Kidney (tissue), 14 donors: ENCODE data around the gene NELFE. TPM values are rescaled to one million over a fixed set of nuclear protein-coding genes. Genes with fewer than 3 reads are reported as not detected.

Experiments used
- DNase-seq, 5 donors: peaks; one replicate each; pipeline ENCODE4 v3.0.0-alpha.2; 2013 to 2020
- FAIRE-seq: peaks from 2 replicates; lab custom pipeline; 2012; peaks lifted over from hg19 to GRCh38; lab: Jason Lieb, UNC
- H3K27ac ChIP-seq, 2 donors: one replicate each; pipeline ENCODE4 v1.7.0; 2013; ENCODE audit warnings: low read depth in 2 of 2, low read length in 2 of 2, inconsistent platforms in 1 of 2
- H3K27me3 ChIP-seq: one replicate; pipeline ENCODE4 v1.7.1; 2013; ENCODE audit warnings: low read length, inconsistent platforms; ENCODE audit not compliant: control insufficient read depth, insufficient read depth
- H3K36me3 ChIP-seq, 3 donors: one replicate each; pipeline versions ENCODE4 v1.7.0 to v1.7.1; 2013; ENCODE audit warnings: low read length in 3 of 3, control low read depth in 1 of 3, inconsistent platforms in 1 of 3; ENCODE audit not compliant: insufficient read depth in 3 of 3, control insufficient read depth in 2 of 3
- H3K4me1 ChIP-seq, 3 donors: one replicate each; pipeline versions ENCODE4 v1.7.0 to v1.7.1; 2013; ENCODE audit warnings: low read length in 3 of 3, inconsistent platforms in 1 of 3, low read depth in 1 of 3; ENCODE audit not compliant: control insufficient read depth in 2 of 3, insufficient read depth in 2 of 3
- H3K4me3 ChIP-seq, 3 donors: one replicate each; pipeline versions ENCODE4 v1.7.0 to v1.8.1; 2013; ENCODE audit warnings: low read length in 3 of 3, control low read depth in 1 of 3, inconsistent platforms in 1 of 3
- H3K9ac ChIP-seq, 3 donors: one replicate each; pipeline versions ENCODE4 v1.7.0 to v1.7.1; 2013; ENCODE audit warnings: low read length in 3 of 3, control low read depth in 1 of 3, inconsistent platforms in 1 of 3
- H3K9me3 ChIP-seq, 3 donors: one replicate each; pipeline versions ENCODE4 v1.7.0 to v1.7.1; 2013; ENCODE audit warnings: low read length in 3 of 3, control low read depth in 1 of 3, inconsistent platforms in 1 of 3; ENCODE audit not compliant: control insufficient read depth in 2 of 3, insufficient read depth in 1 of 3
- intact Hi-C: fragments of 100-400 bp; cut with DNase I; formaldehyde crosslinking; loops from one replicate; pipeline ENCODE4 v1.11.1; 2022
- polyA plus RNA-seq: library from polyadenylated mRNA; stranded (reverse); fragments of 350-450 nt; fragmentation: Illumina TruSeq; extraction: RNeasy Lipid Tissue Mini Kit (QIAGEN cat#74804); gene quantifications from one replicate; pipeline ENCODE4 v1.2.3, GENCODE V29; 2014; ENCODE audit warnings: low read depth, low replicate concordance; ENCODE audit not compliant: insufficient read depth
- total RNA-seq: library from RNA; stranded (reverse); fragmentation: NEBNext Ultra II Directional; extraction: Animal tissue kit (Norgen Biotek cat#: 25700); gene quantifications from one replicate; pipeline ENCODE4 v1.2.1, GENCODE V29; 2021
- TF ChIP-seq, protein P1 (sequence below): IDR thresholded peaks from 3 replicates; pipeline ENCODE4 v1.5.1; 2012; ENCODE audit warnings: mild to moderate bottlenecking, moderate library complexity, borderline replicate concordance; ENCODE audit not compliant: insufficient read depth; ENCODE audit errors: extremely low read depth
- donor health status: control.
- donor health status: control.
- donor health status: control.
- donor health status: control.
- donor health status: control.
- donor health status: DM: yes; HTN: yes; CAD: no.
- donor health status: Normal renal cell carcinoma (clear cell type).

The NELFE gene
- total and polyA plus RNA-seq, 2 donors from 2014 or later, result 62.0 to 83.0 TPM

DNA sequence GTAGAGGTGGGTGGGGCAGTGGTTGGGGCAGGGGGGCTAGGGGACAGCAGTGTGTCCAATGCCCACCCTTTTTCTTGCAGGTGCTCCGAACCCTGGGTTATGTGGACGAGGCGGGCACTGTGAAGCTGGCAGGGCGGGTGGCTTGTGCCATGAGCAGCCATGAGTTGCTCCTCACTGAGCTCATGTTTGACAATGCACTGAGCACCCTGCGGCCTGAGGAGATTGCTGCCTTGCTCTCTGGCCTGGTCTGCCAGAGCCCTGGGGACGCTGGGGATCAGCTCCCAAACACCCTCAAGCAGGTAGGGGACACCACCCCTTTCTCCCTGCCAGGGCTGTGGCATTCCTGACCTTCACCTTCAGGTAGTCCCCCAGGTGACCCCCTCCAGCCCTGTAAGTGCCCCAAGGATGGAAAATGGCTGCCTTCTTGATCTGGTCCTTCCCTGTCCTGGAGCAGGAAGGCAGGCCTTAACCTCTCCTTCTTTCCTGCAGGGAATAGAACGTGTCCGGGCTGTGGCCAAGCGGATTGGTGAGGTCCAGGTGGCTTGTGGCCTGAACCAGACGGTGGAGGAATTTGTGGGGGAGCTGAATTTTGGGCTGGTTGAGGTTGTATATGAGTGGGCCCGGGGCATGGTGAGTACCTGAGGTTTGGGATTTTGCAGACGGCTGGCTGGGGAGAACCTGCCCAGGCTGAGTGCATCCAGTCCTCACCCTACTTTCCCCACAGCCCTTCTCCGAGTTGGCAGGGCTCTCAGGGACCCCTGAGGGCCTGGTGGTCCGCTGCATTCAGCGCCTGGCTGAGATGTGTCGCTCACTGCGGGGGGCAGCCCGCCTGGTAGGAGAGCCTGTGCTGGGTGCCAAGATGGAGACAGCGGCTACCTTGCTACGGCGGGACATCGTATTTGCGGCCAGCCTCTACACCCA, 10.3 kb upstream of the NELFE start:
- peaks cover 4 to 34% (median 33%) of the 10 kb centered on the region in 3 donors for H3K36me3 ChIP-seq
- DNase-seq (no peak), FAIRE-seq (no peak)
- no peaks in the 10 kb centered on the region for H3K27me3 ChIP-seq
- H3K9ac ChIP-seq, result no peak overlapping the region
- H3K9me3 ChIP-seq, result no peaks in the 10 kb centered on the region
- TF ChIP-seq, protein P1, sequence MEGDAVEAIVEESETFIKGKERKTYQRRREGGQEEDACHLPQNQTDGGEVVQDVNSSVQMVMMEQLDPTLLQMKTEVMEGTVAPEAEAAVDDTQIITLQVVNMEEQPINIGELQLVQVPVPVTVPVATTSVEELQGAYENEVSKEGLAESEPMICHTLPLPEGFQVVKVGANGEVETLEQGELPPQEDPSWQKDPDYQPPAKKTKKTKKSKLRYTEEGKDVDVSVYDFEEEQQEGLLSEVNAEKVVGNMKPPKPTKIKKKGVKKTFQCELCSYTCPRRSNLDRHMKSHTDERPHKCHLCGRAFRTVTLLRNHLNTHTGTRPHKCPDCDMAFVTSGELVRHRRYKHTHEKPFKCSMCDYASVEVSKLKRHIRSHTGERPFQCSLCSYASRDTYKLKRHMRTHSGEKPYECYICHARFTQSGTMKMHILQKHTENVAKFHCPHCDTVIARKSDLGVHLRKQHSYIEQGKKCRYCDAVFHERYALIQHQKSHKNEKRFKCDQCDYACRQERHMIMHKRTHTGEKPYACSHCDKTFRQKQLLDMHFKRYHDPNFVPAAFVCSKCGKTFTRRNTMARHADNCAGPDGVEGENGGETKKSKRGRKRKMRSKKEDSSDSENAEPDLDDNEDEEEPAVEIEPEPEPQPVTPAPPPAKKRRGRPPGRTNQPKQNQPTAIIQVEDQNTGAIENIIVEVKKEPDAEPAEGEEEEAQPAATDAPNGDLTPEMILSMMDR, result no peak
- H3K4me3 ChIP-seq, result no peak overlapping the region
- peaks cover 0 to 26% (median 4%) of the 10 kb centered on the region in 3 donors for H3K4me1 ChIP-seq
- H3K27ac ChIP-seq, result no peak overlapping the region
- intact Hi-C loops, result no loop called here

DNA sequence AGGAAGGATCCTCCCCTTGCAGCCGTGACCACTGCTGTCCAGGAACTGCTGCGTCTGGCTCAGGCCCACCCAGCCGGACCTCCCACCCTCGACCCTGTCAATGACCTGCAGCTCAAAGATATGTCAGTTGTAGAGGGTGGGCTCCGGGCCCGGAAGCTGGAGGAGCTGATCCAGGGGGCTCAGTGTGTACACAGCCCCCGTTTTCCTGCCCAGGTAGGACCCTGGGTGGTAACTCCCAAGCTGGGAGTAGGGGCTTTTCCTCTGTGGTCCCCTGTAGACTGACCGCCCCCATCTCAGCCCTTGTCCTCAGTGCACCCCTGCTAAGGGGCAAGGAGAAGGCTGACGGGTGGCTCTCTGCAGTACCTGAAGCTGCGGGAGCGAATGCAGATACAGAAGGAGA, 9.6 kb upstream of the NELFE start:
- DNase-seq, result no peak
- peaks cover 4 to 39% (median 38%) of the 10 kb centered on the region in 3 donors for H3K36me3 ChIP-seq

DNA sequence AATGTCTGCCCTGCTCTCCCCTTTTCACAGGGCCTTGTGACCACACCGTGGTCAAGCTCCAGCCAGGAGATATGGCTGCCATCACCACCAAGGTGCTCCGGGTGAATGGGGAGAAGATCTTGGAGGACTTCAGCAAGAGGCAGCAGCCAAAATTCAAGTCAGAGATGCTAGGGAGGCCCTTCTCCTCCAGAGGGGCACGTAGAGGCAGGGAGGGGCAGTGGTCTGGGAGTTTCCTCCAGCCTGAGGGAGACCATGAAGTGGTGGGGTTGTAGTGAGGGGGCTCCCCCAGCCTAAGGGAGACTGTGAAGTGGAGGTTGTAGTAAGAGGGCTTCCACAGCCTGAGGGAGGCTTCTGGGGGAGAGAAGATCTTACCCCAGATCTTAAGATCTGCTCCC, 9.2 kb upstream of the NELFE start:
- DNase-seq, result no peak
- Histone ChIP-seq H3K4me3 (no peak overlapping the region), H3K9ac (no peak overlapping the region), H3K4me1 (peaks cover 0 to 19% (median 0%) of the 10 kb centered on the region in 3 donors), H3K9me3 (no peaks in the 10 kb centered on the region), H3K36me3 (peaks cover 4 to 42% (median 40%) of the 10 kb centered on the region in 3 donors), H3K27ac (no peak overlapping the region), H3K27me3 (no peaks in the 10 kb centered on the region)
- FAIRE-seq, result no peak
- intact Hi-C loops, result no loop called here
- TF ChIP-seq, protein P1, result no peak

More for the DNA sequence above, 9.6 kb upstream of the NELFE start:
- Histone ChIP-seq H3K9me3 (no peaks in the 10 kb centered on the region), H3K27me3 (no peaks in the 10 kb centered on the region), H3K27ac (no peak overlapping the region), H3K9ac (no peak overlapping the region), H3K4me3 (no peak overlapping the region), H3K4me1 (peaks cover 0 to 23% (median 4%) of the 10 kb centered on the region in 3 donors)
- no peak for FAIRE-seq
- intact Hi-C loops, result no loop called here
- TF ChIP-seq, protein P1, result no peak
